ENCODE results near the gene FABP3. TPM values are rescaled to one million over a fixed set of nuclear protein-coding genes. Genes with fewer than 3 reads are reported as not detected.

Gene FABP3
- total and polyA plus RNA-seq, 2 donors (not counting 3 experiments of a cell fraction or from before 2014, with no cell fraction given), result 0.84 to 2.6 TPM

GRCh38 chr1:31356427-31356826, 16.4 kb downstream of the FABP3 start:
- no TSS peak for BruUV-seq (replicated peaks)
- Histone ChIP-seq H3K4me3 (replicated peaks in 1 of 3; ENCODE audit: insufficient read depth in 1 of 3, low read depth in 1 of 3, low read length in 3 of 3) (no peak overlapping the region), H3K4me1 (ENCODE audit: control insufficient read depth, extremely low read depth, insufficient read depth, low read length) (no peaks in the 10 kb centered on the region), H3K9ac (replicated peaks; ENCODE audit: extremely low read depth, insufficient read depth, low read length) (no peak overlapping the region), H3K4me2 (ENCODE audit: insufficient read depth, low read length) (no peak overlapping the region), H3K36me3 (ENCODE audit: control insufficient read depth in 2 of 2, extremely low read depth in 1 of 2, insufficient read depth in 2 of 2, low read length in 2 of 2) (peaks cover 0 to 6% of the 10 kb centered on the region in 2 experiments), H3K9me3 (replicated peaks; ENCODE audit: control insufficient read depth, insufficient read depth, low read length) (no peaks in the 10 kb centered on the region), H3K27me3 (ENCODE audit: control insufficient read depth in 2 of 2, insufficient read depth in 2 of 2, low read length in 2 of 2) (no peaks in the 10 kb centered on the region), H3K27ac (ENCODE audit: insufficient read depth, low read depth, low read length) (no peak overlapping the region), H3K79me2 (ENCODE audit: control insufficient read depth, insufficient read depth, low read length) (no peaks in the 10 kb centered on the region), H4K20me1 (replicated peaks; ENCODE audit: control insufficient read depth, extremely low read depth, insufficient read depth, low read length) (no peaks in the 10 kb centered on the region), H3K9me1 (replicated peaks; ENCODE audit: control insufficient read depth, extremely low read depth, insufficient read depth, low read length) (no peaks in the 10 kb centered on the region), H2AFZ (ENCODE audit: low read depth, low read length) (no peak overlapping the region)
- no peak for FAIRE-seq
- intact Hi-C loops (cut with micrococcal nuclease) (no loop called here), dilution Hi-C loops (cut with MboI; ENCODE audit: extremely low pct_ligation_motif_present, low sequenced_read_pairs) (no loop called here)
- DNase-seq (ENCODE audit: low read depth, low spot score), result no peak
- POLR2A ChIA-PET, result no interaction called here
- TF ChIP-seq MYC (IDR thresholded peaks at IDR 0.05; ENCODE audit: low read depth, low read length), result no peak
- no peak for TF ChIP-seq POLR2A (IDR thresholded peaks at IDR 0.05; ENCODE audit: low read depth, low read length)
- TF ChIP-seq POLR2AphosphoS5 (IDR thresholded peaks at IDR 0.05; ENCODE audit: insufficient read depth, low read depth, low read length), result no peak
- no peak for TF ChIP-seq EZH2 (IDR thresholded peaks at IDR 0.05; ENCODE audit: borderline replicate concordance, low read depth, low read length, severe bottlenecking)
- no peak for TF ChIP-seq FOS (IDR thresholded peaks at IDR 0.05; ENCODE audit: borderline replicate concordance, insufficient read depth, low read length)
- TF ChIP-seq MAX (IDR thresholded peaks at IDR 0.05; ENCODE audit: insufficient read depth, insufficient read length), result no peak
- TF ChIP-seq GATA2 (IDR thresholded peaks at IDR 0.05; ENCODE audit: insufficient read depth, insufficient read length, low read depth, low read length), result no peak
- no peak for TF ChIP-seq JUN (IDR thresholded peaks at IDR 0.05; ENCODE audit: borderline replicate concordance, insufficient read depth, insufficient read length, low read depth)
- TF ChIP-seq CTCF (IDR thresholded peaks at IDR 0.05; ENCODE audit: extremely low read depth in 1 of 2, insufficient read depth in 1 of 2, low read depth in 1 of 2, low read length in 2 of 2), result no peak
- CTCF ChIA-PET, result no interaction called here
